ENCODE results near the gene ZER1.

The ZER1 gene

DNA sequence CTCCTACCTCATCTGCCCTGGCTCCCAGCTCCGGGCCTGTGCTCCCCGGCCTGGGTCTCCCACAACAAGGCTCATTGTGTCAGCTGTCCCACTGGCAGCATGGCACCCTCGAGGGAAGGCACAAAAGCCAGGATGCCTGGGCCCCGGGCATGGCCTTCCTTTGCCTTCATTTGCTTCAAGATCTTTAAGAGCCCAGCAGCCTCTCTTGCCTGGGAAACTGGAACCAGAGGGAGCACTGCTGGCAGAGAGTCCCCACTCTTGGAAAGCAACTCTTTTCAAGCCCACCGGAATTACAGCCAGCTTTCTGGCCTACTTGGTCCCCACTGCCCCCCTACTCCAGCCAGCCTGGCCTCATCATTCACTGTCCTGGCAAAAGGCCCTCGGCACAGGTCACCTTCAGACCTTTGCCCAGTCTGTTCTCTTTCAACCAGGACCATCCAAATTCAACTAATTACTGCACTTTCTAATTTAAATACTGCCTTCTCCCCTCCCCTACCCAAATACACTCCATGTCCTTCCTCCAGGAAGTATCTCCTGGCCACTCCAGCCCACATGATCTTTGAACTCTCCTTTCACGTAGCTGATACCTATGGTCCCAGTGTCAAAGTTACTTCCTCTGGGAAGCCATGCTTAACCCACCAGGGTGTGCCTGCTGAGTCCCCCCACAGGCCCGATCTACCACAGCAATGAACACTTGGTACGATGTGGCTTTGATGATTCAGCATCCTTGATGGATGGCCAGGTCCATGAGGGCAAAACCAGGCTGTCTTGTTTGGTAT lies 8.9 kb downstream of the ZER1 start:
- no peak for DNase-seq (ENCODE audit: low read depth)
- H3K4me3 ChIP-seq (ENCODE audit: low read depth, low read length) = no peak overlapping the region
- TF ChIP-seq, protein P1, sequence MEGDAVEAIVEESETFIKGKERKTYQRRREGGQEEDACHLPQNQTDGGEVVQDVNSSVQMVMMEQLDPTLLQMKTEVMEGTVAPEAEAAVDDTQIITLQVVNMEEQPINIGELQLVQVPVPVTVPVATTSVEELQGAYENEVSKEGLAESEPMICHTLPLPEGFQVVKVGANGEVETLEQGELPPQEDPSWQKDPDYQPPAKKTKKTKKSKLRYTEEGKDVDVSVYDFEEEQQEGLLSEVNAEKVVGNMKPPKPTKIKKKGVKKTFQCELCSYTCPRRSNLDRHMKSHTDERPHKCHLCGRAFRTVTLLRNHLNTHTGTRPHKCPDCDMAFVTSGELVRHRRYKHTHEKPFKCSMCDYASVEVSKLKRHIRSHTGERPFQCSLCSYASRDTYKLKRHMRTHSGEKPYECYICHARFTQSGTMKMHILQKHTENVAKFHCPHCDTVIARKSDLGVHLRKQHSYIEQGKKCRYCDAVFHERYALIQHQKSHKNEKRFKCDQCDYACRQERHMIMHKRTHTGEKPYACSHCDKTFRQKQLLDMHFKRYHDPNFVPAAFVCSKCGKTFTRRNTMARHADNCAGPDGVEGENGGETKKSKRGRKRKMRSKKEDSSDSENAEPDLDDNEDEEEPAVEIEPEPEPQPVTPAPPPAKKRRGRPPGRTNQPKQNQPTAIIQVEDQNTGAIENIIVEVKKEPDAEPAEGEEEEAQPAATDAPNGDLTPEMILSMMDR (IDR thresholded peaks at IDR 0.05; ENCODE audit: low read depth, low read length, missing control alignments) = no peak

DNA sequence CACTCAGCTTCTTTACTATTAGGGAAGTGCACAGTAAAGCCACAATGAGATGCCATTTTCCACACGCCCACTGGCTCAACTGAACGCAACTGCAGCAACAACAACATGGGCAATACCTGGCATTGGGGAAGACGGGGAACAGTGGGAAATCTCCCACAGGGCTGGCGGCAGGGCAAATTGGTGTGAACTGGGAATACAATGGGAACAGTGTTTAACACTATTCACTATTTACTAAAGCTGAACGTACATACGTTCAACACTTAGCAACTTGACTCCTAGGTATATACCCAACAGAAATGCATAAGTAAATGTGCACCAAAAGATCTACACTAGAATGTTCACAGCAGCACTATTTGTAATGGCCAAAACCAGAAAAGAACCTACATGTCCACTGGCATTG lies 14.1 kb downstream of the ZER1 start:
- no peak overlapping the region for H3K4me3 ChIP-seq (ENCODE audit: low read depth, low read length)
- TF ChIP-seq, protein P1 (IDR thresholded peaks at IDR 0.05; ENCODE audit: low read depth, low read length, missing control alignments) = no peak
- no peak for DNase-seq (ENCODE audit: low read depth)

DNA sequence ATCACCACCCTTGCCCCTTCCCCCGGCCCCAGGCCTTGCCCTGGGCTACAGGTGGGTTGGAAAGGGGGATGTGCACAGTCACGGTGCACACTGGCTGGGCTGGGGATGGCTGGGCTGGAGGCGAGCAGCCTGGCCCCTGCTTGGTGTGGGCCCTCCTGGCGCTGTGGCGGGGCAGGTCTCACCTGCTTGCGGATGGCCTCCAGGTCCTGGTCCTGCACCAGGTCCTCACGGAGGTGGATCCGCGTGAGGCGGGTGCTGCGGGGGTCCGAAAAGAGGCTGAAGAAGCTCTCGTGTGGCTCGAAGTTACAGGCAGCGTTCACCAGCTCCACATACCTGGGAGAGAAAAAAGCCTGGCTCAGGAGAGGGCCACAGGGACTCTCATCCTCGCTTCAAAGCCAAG lies 18.1 kb downstream of the ZER1 start:
- TF ChIP-seq, protein P1 (IDR thresholded peaks at IDR 0.05; ENCODE audit: low read depth, low read length, missing control alignments) = no peak
- no peak overlapping the region for H3K4me3 ChIP-seq (ENCODE audit: low read depth, low read length)
- no peak for DNase-seq (ENCODE audit: low read depth)

DNA sequence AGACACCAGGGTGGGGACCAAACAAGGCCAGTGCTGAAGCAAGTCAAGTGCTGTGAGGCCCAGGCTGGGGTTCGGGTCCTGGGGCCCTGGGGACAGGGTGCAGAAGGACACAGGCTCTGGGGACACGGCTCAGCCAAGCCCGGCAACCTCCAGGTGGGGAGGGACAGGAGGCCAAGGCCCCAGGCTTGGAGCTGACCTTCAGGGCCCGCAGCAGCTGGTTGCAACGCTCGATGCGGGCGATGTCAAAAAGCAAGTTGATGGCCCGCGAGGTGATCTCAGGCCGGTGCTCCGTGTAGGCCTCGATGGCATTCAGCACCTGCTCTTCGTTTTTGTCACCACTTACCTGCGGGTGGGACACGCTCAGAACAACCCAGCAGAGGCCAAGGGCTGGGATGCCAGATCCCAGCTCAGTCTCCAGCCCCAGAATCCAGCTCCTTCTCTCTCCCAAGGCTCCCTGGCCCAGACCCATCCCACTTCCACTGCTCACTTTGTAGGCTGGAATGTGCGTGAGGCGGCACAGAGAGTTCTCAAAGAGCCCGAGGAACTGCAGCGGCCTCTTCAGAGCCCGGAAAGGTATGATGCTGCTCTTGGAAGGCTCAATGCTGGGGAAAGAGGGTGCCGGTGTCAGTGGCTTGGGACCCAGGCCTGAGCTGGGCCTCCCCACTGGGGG lies 20.7 kb downstream of the ZER1 start:
- DNase-seq (ENCODE audit: low read depth) = no peak
- no peak overlapping the region for H3K4me3 ChIP-seq (ENCODE audit: low read depth, low read length)
- TF ChIP-seq, protein P1 (IDR thresholded peaks at IDR 0.05; ENCODE audit: low read depth, low read length, missing control alignments) = no peak

DNA sequence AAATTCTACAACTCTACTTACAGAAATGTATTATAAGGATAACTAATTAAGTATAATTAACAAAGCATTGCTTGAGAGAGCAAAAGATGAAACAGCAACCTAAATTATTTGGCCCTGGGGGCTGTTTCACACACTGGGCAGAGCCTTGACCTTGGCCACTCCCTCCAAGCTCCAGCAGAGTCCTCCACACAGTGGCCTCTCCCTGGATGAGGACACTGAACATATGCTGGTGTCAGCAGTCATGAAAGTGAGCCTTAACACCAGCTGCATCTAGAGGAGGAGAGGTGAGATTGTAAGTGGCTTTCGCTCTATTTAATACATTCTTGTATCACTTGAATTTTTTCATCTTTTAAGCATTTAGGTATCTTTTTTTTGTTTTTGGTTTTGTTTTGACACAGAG lies 24.5 kb downstream of the ZER1 start:
- TF ChIP-seq, protein P1 (IDR thresholded peaks at IDR 0.05; ENCODE audit: low read depth, low read length, missing control alignments) = no peak

DNA sequence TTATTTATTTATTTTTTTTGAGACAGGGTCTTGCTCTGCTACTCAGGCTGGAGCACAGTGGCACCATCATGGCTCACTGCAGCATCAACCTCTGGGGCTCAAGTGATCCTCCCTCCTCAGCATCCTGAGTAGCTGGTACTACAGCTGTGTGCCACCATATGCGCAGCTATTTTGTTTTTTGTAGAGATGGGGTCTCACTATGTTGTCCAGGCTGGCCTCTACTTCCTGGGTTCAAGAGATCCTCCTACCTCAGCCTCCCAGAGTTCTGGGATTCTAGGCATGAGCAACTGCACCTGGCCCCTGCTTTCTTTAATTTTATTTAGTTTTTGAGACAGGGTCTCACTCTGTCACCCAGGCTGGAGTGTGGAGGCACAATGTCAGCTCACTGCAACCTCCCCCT lies 28.3 kb downstream of the ZER1 start:
- no peak overlapping the region for H3K4me3 ChIP-seq (ENCODE audit: low read depth, low read length)
- no peak for DNase-seq (ENCODE audit: low read depth)
- TF ChIP-seq, protein P1 (IDR thresholded peaks at IDR 0.05; ENCODE audit: low read depth, low read length, missing control alignments) = no peak

More for the DNA sequence above, 24.5 kb downstream of the ZER1 start:
- H3K4me3 ChIP-seq (ENCODE audit: low read depth, low read length) = no peak overlapping the region
- no peak for DNase-seq (ENCODE audit: low read depth)

Measured in GM12864 (cell line).